HEK293 (cell line): ENCODE results near the gene FAM9A.

Experiments
- CTCF ChIA-PET: fragments of 350-600 bp; formaldehyde crosslinking; extraction: SDS; loops from one replicate; lab custom pipeline; 2021; ENCODE audit warnings: antibody characterized with exemption; lab: Yijun Ruan, JAX
- POLR2A ChIA-PET: fragments of 300-600 bp; formaldehyde crosslinking; extraction: SDS; loops from one replicate; lab custom pipeline; 2020; ENCODE audit warnings: antibody characterized with exemption, inconsistent platforms; lab: Yijun Ruan, JAX
- H3K27ac ChIP-seq: fragments of 200-500 bp; sonication (Bioruptor generic); 2 replicates; pipeline ENCODE4 v1.5.1; 2014; ENCODE audit warnings: low read depth, low read length, control low read depth, inconsistent platforms; ENCODE audit errors: extremely low read depth
- H3K36me3 ChIP-seq, 2 experiments: fragments of 200-500 bp in 1 of 2; sonication (Bioruptor generic) in 1 of 2; 1 replicate in 1 of 2; 2 replicates in 1 of 2; pipeline ENCODE4 v1.5.1; 2014 to 2017; ENCODE audit warnings: inconsistent platforms in 2 of 2, low read length in 2 of 2; ENCODE audit not compliant: control insufficient read depth in 2 of 2, insufficient read depth in 1 of 2
- H3K4me1 ChIP-seq: fragments of 200-500 bp; sonication (Bioruptor generic); 2 replicates; pipeline ENCODE4 v1.5.1; 2014; ENCODE audit warnings: mild to moderate bottlenecking, low read length, inconsistent platforms; ENCODE audit not compliant: control insufficient read depth, insufficient read depth
- H3K4me3 ChIP-seq: 2 replicates; pipeline ENCODE4 v1.5.1; 2011; ENCODE audit warnings: low read depth, mild to moderate bottlenecking, control low read depth, low read length, moderate library complexity
- H3K9me3 ChIP-seq: fragments of 200-500 bp; sonication (Bioruptor generic); 2 replicates; pipeline ENCODE4 v1.5.1; 2014; ENCODE audit warnings: low read depth, low read length, inconsistent platforms; ENCODE audit not compliant: control insufficient read depth, insufficient read depth
- BCL11A ChIP-seq: fragments of 450-650 bp; formaldehyde crosslinking; IDR thresholded peaks from 2 replicates; pipeline ENCODE4 v1.5.1; 2016; ENCODE audit warnings: low read depth, missing biosample characterization, missing genetic modification characterization
- EGR2 ChIP-seq: fragments of 450-650 bp; formaldehyde crosslinking; IDR thresholded peaks from 2 replicates; pipeline ENCODE4 v1.5.1; 2016; ENCODE audit warnings: low read depth, missing biosample characterization, missing genetic modification characterization
- IKZF3 ChIP-seq: fragments of 450-650 bp; IDR thresholded peaks from 2 replicates; pipeline ENCODE4 v1.5.0; 2018; ENCODE audit warnings: missing biosample characterization, mild to moderate bottlenecking, missing genetic modification characterization, moderate library complexity
- MEIS1 ChIP-seq: sonication (generic); formaldehyde crosslinking; IDR thresholded peaks from 2 replicates; pipeline ENCODE4 v1.8.1; 2022; ENCODE audit warnings: missing genetic modification reagents, mild to moderate bottlenecking, borderline replicate concordance
- MZF1 ChIP-seq: fragments of 450-650 bp; formaldehyde crosslinking; IDR thresholded peaks from 2 replicates; pipeline ENCODE4 v1.5.1; 2017; ENCODE audit warnings: missing biosample characterization, missing genetic modification characterization, borderline replicate concordance
- SALL2 ChIP-seq: fragments of 450-650 bp; formaldehyde crosslinking; IDR thresholded peaks from 2 replicates; pipeline ENCODE4 v1.5.0; 2017; ENCODE audit warnings: missing biosample characterization, mild to moderate bottlenecking, missing genetic modification characterization, borderline replicate concordance
- ZNF239 ChIP-seq: fragments of 450-650 bp; formaldehyde crosslinking; IDR thresholded peaks from 2 replicates; pipeline ENCODE4 v1.5.1; 2016; ENCODE audit warnings: missing biosample characterization, missing genetic modification characterization
- ZNF266 ChIP-seq: fragments of 450-650 bp; formaldehyde crosslinking; IDR thresholded peaks from 2 replicates; pipeline ENCODE4 v1.5.1; 2016; ENCODE audit warnings: missing biosample characterization, missing genetic modification characterization, low read depth
- ZNF292 ChIP-seq: fragments of 450-650 bp; formaldehyde crosslinking; IDR thresholded peaks from 2 replicates; pipeline ENCODE4 v1.5.1; 2016; ENCODE audit warnings: low read depth, missing biosample characterization, missing genetic modification characterization, borderline replicate concordance
- ZNF701 ChIP-seq: fragments of 450-650 bp; formaldehyde crosslinking; IDR thresholded peaks from 2 replicates; pipeline ENCODE4 v1.5.1; 2016; ENCODE audit warnings: missing biosample characterization, missing genetic modification characterization
- ZNF747 ChIP-seq: fragments of 450-650 bp; formaldehyde crosslinking; IDR thresholded peaks from 2 replicates; pipeline ENCODE4 v1.5.1; 2016; ENCODE audit warnings: missing biosample characterization, missing genetic modification characterization
- ZNF76 ChIP-seq: fragments of 450-650 bp; formaldehyde crosslinking; IDR thresholded peaks from 2 replicates; pipeline ENCODE4; 2016; ENCODE audit warnings: low read depth, missing biosample characterization, missing genetic modification characterization, borderline replicate concordance
- TF ChIP-seq, protein P1 (sequence below): fragments of 450-650 bp; formaldehyde crosslinking; IDR thresholded peaks from 2 replicates; pipeline ENCODE4 v1.5.1; 2017; ENCODE audit warnings: missing biosample characterization, missing genetic modification characterization
- TF ChIP-seq, protein P2 (sequence below): fragments of 450-650 bp; formaldehyde crosslinking; IDR thresholded peaks from 2 replicates; pipeline ENCODE4 v1.5.1; 2016; ENCODE audit warnings: missing biosample characterization, missing genetic modification characterization
- TF ChIP-seq, protein P3 (sequence below): fragments of 450-650 bp; formaldehyde crosslinking; IDR thresholded peaks from 2 replicates; pipeline ENCODE4 v1.5.1; 2017; ENCODE audit warnings: missing biosample characterization, missing genetic modification characterization

FAM9A gene

DNA sequence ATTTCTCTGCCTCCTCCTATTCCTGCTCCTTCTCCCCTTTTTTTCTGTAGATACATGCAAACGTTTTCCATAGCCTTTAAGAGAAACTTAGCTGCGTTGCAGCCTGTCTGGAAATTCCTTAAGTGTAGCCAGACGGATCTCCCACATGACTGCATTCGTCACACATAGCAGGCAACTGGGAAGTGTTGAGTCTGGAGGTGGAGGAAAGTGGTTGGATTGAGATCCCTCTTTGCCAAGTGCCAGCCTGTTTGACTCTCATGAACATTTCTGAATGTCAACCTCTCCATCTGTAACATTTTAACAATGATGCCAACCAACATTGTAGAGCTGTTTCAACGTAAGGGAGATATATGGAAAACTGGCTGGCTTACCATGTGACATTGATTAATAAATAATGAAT lies 45.1 kb upstream of the FAM9A start (continued):
- TF ChIP-seq, protein P1, sequence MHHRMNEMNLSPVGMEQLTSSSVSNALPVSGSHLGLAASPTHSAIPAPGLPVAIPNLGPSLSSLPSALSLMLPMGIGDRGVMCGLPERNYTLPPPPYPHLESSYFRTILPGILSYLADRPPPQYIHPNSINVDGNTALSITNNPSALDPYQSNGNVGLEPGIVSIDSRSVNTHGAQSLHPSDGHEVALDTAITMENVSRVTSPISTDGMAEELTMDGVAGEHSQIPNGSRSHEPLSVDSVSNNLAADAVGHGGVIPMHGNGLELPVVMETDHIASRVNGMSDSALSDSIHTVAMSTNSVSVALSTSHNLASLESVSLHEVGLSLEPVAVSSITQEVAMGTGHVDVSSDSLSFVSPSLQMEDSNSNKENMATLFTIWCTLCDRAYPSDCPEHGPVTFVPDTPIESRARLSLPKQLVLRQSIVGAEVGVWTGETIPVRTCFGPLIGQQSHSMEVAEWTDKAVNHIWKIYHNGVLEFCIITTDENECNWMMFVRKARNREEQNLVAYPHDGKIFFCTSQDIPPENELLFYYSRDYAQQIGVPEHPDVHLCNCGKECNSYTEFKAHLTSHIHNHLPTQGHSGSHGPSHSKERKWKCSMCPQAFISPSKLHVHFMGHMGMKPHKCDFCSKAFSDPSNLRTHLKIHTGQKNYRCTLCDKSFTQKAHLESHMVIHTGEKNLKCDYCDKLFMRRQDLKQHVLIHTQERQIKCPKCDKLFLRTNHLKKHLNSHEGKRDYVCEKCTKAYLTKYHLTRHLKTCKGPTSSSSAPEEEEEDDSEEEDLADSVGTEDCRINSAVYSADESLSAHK = no peak
- no peak for TF ChIP-seq EGR2
- TF ChIP-seq, protein P2, sequence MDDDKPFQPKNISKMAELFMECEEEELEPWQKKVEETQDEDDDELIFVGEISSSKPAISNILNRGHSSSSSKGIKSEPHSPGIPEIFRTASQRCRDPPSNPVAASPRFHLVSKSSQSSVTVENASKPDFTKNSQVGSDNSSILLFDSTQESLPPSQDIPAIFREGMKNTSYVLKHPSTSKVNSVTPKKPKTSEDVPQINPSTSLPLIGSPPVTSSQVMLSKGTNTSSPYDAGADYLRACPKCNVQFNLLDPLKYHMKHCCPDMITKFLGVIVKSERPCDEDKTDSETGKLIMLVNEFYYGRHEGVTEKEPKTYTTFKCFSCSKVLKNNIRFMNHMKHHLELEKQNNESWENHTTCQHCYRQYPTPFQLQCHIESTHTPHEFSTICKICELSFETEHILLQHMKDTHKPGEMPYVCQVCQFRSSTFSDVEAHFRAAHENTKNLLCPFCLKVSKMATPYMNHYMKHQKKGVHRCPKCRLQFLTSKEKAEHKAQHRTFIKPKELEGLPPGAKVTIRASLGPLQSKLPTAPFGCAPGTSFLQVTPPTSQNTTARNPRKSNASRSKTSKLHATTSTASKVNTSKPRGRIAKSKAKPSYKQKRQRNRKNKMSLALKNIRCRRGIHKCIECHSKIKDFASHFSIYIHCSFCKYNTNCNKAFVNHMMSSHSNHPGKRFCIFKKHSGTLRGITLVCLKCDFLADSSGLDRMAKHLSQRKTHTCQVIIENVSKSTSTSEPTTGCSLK = no peak
- no peak for TF ChIP-seq MEIS1 (CRISPR knock-in tag)
- TF ChIP-seq, all 188 proteins: peak for 0

DNA sequence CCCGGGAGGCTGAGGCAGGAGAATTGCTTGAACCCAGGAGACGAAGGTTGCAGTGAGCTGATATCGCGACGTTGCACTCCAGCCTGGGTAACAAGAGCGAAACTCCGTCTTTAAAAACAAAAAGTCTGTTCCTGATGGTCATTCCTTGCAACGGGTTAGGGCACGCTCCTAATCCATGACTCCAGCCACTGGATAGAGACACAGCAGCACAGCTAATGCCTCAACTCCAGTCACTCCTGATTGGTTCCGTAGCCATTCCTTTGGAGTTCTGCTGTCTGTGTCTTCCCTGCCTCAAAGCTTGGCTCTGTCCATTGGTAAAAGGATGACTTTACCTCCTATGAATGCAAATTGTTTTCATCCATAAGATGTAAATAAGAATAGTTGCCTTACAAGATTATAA lies 44.3 kb upstream of the FAM9A start:
- TF ChIP-seq, protein P2 = no peak
- TF ChIP-seq ZNF292 (tag by site-specific recombination) (no peak), SALL2 (tag by site-specific recombination) (no peak), ZNF239 (no peak), ZNF76 (tag by site-specific recombination) (no peak), ZNF701 (tag by site-specific recombination) (no peak), IKZF3 (tag by site-specific recombination) (no peak), MZF1 (tag by site-specific recombination) (no peak), ZNF747 (tag by site-specific recombination) (no peak), ZNF266 (tag by site-specific recombination) (no peak)
- TF ChIP-seq, protein P3, sequence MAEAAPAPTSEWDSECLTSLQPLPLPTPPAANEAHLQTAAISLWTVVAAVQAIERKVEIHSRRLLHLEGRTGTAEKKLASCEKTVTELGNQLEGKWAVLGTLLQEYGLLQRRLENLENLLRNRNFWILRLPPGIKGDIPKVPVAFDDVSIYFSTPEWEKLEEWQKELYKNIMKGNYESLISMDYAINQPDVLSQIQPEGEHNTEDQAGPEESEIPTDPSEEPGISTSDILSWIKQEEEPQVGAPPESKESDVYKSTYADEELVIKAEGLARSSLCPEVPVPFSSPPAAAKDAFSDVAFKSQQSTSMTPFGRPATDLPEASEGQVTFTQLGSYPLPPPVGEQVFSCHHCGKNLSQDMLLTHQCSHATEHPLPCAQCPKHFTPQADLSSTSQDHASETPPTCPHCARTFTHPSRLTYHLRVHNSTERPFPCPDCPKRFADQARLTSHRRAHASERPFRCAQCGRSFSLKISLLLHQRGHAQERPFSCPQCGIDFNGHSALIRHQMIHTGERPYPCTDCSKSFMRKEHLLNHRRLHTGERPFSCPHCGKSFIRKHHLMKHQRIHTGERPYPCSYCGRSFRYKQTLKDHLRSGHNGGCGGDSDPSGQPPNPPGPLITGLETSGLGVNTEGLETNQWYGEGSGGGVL = no peak
- POLR2A ChIA-PET = no interaction called here
- H3K9me3 ChIP-seq = no peaks in the 10 kb centered on the region
- H3K4me3 ChIP-seq = no peak overlapping the region
- H3K36me3 ChIP-seq = no peaks in the 10 kb centered on the region
- H3K4me1 ChIP-seq = no peaks in the 10 kb centered on the region
- no peak overlapping the region for H3K27ac ChIP-seq
- CTCF ChIA-PET = interaction anchor here (0.6 kb wide), 1 partner anchor 1275 kb away, joined by 3 read pairs; no protein-coding TSS in a partner anchor

DNA sequence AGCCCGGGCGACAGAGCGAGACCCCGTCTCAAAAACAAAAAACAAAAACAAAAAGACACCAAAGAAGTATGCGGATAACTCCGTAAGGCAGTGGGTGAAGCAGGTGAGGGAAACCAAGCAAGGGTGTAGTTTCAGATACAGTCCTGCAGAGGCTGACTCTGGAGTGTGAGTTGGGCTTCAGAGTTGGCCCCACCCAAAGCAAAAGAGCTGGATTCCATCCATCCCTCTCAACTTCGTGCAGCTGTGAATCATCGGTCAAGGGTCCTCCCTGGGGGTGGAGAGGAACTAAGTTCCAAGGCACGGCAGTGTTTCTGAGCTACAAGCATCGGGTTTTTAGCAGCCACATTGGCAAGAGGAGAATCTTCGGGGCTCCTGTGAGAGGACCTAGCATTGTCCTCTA lies 43.9 kb upstream of the FAM9A start:
- POLR2A ChIA-PET = no interaction called here
- H3K4me1 ChIP-seq = no peaks in the 10 kb centered on the region
- CTCF ChIA-PET = interaction anchor here (0.6 to 0.7 kb wide), 2 partner anchors 35 to 1275 kb away, joined by 3 read pairs; no protein-coding TSS in a partner anchor
- TF ChIP-seq BCL11A (tag by site-specific recombination) = no peak
- TF ChIP-seq, all 188 proteins: peak for 0
- H3K4me3 ChIP-seq = no peak overlapping the region
- no peaks in the 10 kb centered on the region for H3K9me3 ChIP-seq
- no peaks in the 10 kb centered on the region for H3K36me3 ChIP-seq
- no peak overlapping the region for H3K27ac ChIP-seq
